NOMO-1 (cell line): ENCODE measurements around the gene KRTAP3-2.
"Not testable (repeated sequence)": the region's sequence is repeated elsewhere in the genome, so short reads cannot be mapped to it uniquely, and the experiment has no call there.

Experiments used
- DNase-seq, 2 experiments: peaks; one replicate each; lab custom pipeline; 2025; ENCODE audit not compliant: unreplicated experiment in 2 of 2; lab: John Stamatoyannopoulos, UW

Gene KRTAP3-2

GRCh38 chr17:40999563-40999962 lies at the start of gene KRTAP3-2:
TSS of gene KRTAP3-2 (minus strand) at chr17:40999906. CDS start at chr17:40999853, 53 bp downstream.
- not testable (repeated sequence) for DNase-seq

DNA sequence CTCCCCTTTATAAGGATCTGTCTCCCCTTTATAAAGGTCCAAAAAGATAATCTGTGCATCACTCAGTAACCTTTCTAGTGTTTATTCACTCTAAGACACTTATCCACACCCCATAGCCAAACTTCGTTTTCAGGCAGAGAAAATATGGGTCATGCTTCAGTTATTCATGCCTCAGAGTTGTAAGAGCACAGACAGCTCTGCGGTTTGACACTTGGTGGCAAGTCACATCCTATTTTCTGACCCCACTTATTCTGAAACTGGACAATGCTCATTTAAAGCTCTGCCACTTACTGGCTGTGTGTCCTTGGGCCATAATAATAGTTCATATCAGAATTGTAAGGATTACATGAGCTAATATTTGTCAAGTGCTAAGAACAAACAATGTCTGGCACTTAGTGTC lies 49.4 kb upstream of the KRTAP3-2 start:
- DNase-seq: no peak

DNA sequence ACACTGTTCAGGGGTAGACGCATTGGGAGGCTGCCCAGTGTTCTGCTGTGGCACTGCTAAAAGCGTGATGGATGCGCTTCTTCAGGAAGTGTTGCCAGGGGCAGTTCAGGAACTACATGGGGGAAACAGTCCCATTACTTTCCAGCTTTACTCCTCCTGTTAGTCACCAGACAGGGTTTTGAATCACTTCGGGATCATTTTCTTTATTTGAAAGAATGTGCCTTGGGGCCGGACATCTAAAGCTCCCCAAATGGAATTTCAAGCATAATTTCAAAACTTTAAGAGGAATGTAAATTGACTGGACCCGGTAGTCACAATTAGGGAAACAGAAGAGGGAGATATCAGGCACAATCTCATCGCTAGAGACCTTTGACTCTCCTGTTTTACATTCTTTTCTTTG lies 48.7 kb upstream of the KRTAP3-2 start:
- no peak for DNase-seq

DNA sequence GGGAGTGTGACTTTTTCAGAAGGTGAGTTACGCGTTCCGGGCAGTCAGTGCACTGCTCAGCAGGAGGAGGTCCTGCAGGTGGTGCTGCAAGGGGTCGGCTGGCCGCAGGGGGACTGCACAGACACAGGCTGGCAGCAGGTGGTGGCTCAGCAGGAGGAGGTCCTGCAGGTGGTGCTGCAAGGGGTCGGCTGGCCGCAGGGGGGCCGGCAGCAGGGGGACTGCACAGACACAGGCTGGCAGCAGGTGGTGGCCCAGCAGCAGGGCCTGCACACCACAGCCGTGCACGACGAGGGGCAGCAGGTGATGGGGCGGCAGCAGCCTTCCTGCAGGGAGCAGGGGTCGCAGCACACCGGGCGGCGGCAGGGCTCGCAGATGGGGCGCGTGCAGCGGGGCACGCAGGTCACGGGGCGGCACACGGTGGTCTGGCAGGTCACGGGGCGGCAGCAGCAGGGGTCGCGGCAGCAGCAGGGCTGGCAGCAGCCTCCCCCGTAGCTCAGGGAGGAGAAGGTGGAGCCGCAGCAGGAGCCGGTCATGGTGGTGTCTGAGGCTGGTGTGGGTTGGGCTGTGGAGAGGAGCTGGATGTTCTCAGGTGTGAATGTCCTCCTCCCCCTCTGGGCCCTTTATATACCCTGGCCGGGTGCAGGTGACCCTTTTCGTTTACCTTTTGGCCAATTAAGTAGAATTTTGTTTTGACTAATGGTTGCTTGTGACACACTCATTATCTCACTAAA lies 47.2 kb upstream of the KRTAP3-2 start, which contains the start of gene KRTAP2-1:
Gene KRTAP2-1, minus strand, starts transcription at position 582 of the 731 bp plus-strand sequence. Its CDS starts 49 bp downstream, at position 533.
- DNase-seq: not testable (repeated sequence)

- DNase-seq: no peak
Observed at GRCh38 chr17:41042953-41043352, 43.2 kb upstream of the KRTAP3-2 start.

- not testable (repeated sequence) for DNase-seq
Observed at GRCh38 chr17:41040783-41041571, 41.3 kb upstream of the KRTAP3-2 start, which contains the start of gene KRTAP1-1. TSS of gene KRTAP1-1 (minus strand) at chr17:41041450. CDS start at chr17:41041397, 53 bp downstream.

DNA sequence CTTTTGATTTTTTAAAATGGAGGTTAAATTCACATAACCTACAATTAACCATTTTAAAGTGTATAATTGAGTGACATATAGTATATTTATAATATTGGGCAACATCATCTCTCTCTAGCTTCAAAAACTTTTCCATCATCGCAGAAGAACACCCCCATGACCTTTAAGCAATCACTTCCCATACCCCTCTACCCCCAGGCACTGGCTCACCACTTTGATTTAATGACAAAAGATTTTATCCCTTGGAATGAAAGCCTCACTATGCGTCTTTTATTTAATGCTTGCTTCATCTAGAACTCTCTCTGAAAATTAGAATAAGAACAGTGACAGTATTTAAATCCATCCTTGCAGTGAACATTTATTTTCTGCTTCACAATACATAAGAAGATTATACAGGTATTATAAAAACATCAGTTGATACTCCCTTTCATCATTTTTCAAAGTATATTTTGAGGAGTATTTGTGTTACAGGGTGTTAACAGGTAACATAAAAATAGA lies 38.2 kb upstream of the KRTAP3-2 start:
- DNase-seq: no peak

- DNase-seq: not testable (repeated sequence)
Observed at GRCh38 chr17:41034346-41034935, 34.7 kb upstream of the KRTAP3-2 start, which contains the start of gene KRTAP1-3. TSS of gene KRTAP1-3 (minus strand) at chr17:41034874. CDS start at chr17:41034821, 53 bp downstream.

DNA sequence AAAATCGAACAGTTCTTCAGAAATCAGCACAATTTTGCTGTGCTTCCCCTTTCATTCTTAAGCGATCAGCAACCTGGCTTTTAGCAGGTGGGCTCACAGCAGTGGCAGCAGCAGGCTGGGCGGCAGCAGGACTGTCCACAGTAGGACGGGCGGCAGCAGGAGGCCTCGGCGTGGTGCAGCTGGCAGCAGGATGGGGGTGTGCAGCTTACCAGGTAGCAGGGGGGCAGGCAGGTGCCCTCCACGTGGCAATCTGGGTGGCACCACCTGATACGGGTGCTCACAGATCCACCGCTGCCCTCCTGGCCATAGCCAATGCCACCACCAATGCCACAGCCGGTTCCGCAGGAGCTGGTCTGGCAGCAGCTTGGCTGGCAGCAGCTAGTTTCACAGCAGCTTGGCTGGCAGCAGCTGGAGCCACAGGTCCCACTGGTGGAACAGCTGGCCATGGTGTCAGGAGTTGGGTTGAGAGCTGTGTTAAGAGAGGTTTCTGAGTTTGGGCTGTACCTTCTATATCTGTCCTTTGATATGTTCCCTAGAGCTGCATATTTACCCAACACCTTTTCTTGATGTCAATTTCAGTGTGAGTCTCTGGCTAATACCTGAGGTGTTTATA lies 30.0 kb upstream of the KRTAP3-2 start, which contains the start of gene KRTAP1-4:
Gene KRTAP1-4, minus strand, starts transcription at position 563 of the 613 bp plus-strand sequence. Its CDS starts 117 bp downstream, at position 446.
- DNase-seq: no peak

DNA sequence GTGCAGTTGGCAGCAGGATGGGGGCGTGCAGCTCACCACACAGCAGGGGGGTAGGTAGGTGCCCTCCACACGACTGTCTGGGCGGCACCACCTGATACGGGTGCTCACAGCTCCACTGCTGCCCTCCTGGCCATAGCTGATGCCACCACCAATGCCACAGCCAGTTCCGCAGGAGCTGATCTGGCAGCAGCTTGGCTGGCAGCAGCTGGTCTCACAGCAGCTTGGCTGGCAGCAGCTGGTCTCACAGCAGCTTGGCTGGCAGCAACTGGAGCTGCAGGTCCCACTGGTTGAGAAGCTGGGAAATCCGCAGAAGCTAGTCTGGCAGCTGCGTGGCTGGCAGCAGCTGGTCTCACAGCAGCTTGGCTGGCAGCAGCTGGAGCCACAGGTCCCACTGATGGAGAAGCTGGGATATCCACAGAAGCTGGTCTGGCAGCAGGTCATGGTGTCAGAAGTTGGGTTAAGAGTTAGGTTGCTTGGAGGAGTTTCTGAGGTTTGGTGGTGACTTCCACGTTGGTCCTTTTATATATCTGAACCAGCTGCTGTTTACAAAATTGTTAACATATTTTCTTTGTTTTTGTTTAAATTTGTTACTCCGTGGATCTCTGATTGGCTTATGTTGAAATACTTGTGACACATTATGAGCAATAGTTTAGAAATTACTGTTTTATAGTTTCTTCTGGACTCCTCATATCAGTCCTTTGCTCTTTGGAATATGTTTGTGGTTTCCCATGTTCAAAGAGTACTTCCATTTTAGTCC lies 27.2 kb upstream of the KRTAP3-2 start, which contains the start of gene KRTAP1-5:
Gene KRTAP1-5, minus strand, starts transcription at position 494 of the 757 bp plus-strand sequence. Its CDS starts 53 bp downstream, at position 441.
- DNase-seq: no peak

- no peak for DNase-seq
Observed at GRCh38 chr17:41024697-41025096, 25.0 kb upstream of the KRTAP3-2 start.

DNA sequence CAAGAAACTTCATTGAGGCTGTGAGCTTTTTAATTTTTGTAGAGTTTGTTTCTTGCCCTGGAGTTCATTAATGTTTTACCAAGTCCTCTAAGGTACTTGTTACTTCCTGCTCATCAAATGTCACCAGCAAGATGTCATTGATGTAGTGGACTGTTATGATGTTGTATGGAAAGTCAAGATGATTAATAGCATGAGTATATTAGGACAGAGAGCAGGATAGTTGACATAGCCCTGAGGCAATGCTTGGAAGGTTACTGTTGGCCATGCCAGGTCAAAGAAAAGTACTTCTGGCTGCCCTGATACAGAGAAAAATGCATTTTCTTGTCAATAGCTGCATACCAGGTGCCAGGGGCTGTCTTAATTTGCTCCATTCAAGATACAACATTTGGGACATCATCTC lies 20.6 kb upstream of the KRTAP3-2 start:
- no peak for DNase-seq

DNA sequence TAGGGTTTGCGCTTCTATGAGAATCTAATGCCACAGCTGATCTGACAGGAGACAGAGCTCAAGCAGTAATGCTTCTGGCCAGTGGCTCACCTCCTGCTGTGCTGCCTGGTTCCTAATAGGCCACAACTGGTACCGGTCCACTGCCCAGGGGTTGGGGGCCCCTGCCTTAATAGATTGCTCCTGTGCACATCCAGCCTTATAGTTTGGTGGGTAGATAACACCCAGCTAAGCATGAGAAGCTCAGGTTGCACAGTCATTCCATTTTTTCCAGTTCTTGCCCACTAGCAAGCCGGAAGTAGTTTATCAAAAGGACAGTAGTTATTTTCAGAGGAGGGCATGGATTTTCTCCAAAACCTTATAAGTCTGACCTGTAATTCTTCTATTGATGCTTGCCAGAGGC lies 19.7 kb upstream of the KRTAP3-2 start:
- no peak for DNase-seq

GRCh38 chr17:41018541-41018940 lies 18.8 kb upstream of the KRTAP3-2 start:
- no peak for DNase-seq

GRCh38 chr17:41016578-41017215 lies 17.0 kb upstream of the KRTAP3-2 start:
- no peak for DNase-seq

GRCh38 chr17:41015454-41015853 lies 15.7 kb upstream of the KRTAP3-2 start:
- no peak for DNase-seq

DNA sequence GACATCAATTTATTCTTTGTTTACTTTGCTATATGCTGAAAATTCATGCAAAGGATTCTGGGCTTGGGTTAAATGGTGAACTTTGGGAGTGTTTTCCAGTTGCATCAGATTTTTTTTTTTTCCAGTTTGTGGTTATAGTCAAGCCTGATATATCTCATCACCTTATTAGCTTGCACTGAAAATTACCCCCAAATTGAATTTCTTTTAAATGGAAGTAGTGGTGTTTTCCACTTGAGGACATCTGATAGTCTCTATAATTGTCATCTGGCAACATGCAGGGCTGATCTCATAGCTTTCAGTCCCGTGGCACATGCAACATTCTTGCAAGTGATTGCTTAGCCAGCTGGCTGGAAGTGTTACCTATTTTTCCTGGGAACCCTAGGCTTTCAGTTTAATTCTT lies 13.9 kb upstream of the KRTAP3-2 start:
- DNase-seq: no peak

GRCh38 chr17:41013181-41013580 lies 13.5 kb upstream of the KRTAP3-2 start:
- DNase-seq: no peak
